GM12873 (cell line): ENCODE data around the gene TCF15.

Experiments
- TF ChIP-seq, protein P1 (sequence below): IDR thresholded peaks from 2 replicates; pipeline ENCODE4 v1.5.1; 2012; ENCODE audit warnings: low read depth, mild to moderate bottlenecking, moderate library complexity, low read length, control low read depth; ENCODE audit not compliant: insufficient read depth; ENCODE audit errors: missing control alignments

The TCF15 gene

DNA sequence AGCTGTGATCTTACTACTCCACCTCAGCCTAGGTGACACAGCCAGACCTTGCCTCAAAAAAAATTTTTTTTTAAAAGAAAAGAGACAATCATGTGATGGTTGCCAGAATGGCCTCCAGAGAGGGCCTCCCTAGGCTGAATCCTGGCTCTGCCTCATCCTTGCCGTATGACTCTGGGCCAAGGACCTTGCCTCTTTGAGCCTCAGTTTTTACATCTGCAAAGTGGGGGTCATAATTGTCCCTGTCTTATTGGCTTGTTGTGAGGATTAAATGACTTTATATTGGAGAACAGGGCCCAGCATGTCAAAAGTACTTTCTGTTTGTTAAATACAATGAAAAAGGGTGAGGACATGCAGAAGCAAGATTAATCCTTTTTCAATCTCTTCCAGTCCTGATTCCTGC, 28.5 kb upstream of the TCF15 start:
- TF ChIP-seq, protein P1, sequence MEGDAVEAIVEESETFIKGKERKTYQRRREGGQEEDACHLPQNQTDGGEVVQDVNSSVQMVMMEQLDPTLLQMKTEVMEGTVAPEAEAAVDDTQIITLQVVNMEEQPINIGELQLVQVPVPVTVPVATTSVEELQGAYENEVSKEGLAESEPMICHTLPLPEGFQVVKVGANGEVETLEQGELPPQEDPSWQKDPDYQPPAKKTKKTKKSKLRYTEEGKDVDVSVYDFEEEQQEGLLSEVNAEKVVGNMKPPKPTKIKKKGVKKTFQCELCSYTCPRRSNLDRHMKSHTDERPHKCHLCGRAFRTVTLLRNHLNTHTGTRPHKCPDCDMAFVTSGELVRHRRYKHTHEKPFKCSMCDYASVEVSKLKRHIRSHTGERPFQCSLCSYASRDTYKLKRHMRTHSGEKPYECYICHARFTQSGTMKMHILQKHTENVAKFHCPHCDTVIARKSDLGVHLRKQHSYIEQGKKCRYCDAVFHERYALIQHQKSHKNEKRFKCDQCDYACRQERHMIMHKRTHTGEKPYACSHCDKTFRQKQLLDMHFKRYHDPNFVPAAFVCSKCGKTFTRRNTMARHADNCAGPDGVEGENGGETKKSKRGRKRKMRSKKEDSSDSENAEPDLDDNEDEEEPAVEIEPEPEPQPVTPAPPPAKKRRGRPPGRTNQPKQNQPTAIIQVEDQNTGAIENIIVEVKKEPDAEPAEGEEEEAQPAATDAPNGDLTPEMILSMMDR: no peak

- TF ChIP-seq, protein P1: no peak
These were observed 27.4 kb upstream of the TCF15 start for GRCh38 chr20:637559-637958.

DNA sequence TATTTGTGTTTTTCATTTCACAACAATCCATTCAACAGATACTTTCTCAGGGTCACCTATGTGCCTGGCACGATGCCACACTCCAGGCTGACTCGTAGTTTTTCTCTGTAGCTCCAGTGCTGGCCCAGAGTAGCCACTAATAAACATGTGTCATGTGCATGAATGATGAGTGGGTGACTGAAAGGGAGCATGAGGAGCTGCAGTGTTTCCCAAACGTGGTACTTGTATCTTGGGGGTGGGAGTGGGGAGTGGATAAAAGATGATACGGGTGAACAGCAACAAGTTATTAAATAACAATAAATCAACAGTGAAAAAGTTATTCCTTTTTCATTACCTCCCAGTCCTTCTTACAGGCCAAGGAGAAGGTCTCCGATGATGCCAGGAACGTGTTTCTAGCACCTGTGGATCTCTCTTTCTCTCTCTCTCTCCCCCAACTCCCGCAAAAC, 25.8 kb upstream of the TCF15 start:
- TF ChIP-seq, protein P1: no peak

DNA sequence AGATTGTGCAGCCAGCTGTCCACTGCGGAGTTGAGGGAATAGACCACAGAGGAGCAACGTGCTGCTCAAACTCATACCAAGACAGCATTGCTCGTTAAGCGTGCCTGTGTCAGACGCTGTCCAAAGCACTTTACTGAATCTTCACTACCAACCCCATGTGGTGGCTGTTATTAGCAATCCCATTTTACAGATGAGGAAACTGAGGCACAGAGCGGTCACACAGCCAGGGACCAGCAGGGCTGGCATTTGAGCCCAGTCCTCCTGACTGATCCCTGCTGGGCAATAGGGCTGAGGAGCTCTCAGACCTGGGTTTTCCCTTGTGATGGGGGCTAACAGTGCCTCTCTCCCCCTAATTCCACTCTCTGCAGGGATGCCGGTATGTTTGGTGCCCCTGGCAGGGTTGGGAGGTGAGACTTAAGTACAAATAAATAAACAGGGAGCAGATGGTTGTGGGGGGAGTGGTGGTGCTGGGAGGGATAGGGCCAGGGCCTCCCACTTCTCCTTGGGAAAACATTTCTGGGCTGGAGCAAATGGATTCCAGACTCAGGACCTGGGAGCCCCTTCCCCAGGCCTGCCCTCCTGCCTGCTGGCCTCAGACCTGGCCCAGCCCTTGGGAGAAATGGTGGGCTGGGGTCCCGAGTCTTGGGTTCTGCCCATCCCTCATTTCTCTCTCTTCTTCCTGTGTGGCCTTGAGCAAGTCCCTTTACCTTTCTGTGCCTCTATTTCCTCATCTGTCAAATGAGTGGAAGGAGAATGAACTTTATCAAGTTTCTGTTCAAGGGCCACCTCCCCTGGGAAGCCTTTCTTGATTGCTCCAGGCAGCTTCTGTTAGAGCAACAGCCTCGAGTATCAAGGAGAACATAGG, 25.2 kb upstream of the TCF15 start:
- TF ChIP-seq, protein P1: no peak

DNA sequence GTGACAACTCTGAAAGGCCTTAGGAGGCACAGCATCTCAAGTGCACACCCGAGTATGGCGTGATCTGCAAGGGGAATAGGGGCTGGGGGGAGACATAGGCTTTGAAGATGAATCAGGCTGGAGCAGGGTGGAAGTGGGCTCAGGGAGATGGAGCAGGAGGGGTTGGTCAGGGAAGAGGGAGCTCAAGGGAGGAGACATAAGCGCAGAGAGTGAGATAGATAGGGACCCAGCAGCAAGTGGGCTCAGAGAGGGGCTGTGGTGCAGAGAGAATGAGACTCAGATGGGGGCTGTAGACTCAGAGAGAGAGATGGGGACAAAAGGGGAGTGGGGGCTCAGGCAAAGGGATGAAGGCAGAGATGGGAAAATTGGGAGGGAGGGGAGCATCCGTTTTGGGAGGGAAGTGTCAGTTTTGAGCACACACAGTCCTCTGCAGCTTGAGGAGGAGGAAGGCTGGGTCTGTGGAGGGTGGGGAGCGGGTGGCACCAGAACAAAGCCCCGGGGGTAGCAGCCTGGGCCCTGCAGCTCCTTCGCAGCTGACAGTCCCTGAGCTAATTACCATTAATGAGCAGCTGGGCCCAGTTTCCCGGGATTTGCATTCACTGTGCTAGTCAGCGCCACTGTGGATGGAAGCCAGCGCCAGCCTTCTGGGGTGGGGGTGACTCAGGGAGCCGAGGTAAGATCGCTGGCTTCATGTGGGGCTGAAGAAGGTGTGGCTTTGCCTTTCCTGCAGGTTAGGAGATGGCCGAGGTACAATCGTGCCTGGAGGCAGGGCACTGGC, 24.2 kb upstream of the TCF15 start:
- TF ChIP-seq, protein P1: no peak

GRCh38 chr20:631101-631500, 21.0 kb upstream of the TCF15 start:
- TF ChIP-seq, protein P1: no peak

- TF ChIP-seq, protein P1: no peak
These were observed 16.5 kb upstream of the TCF15 start for GRCh38 chr20:626579-626978.
